ENCODE results near the gene NUTM2E.
"Not testable (repeated sequence)": the region's sequence is repeated elsewhere in the genome, so short reads cannot be mapped to it uniquely, and the experiment has no call there.

The NUTM2E gene

GRCh38 chr10:79862803-79863202 is 36.3 kb downstream of the NUTM2E start:
- H3K27ac ChIP-seq: not testable (repeated sequence)

GRCh38 chr10:79866903-79867551 is 40.5 kb downstream of the NUTM2E start:
- H3K27ac ChIP-seq: not testable (repeated sequence)

- H3K27ac ChIP-seq: not testable (repeated sequence)
Observed at GRCh38 chr10:79868023-79868422, 41.5 kb downstream of the NUTM2E start.

- not testable (repeated sequence) for H3K27ac ChIP-seq
Observed at GRCh38 chr10:79869439-79870097, 43.0 kb downstream of the NUTM2E start.

- not testable (repeated sequence) for H3K27ac ChIP-seq
Observed at GRCh38 chr10:79871729-79872128, 45.2 kb downstream of the NUTM2E start.
